Astrocyte (in vitro differentiated cells and primary cell): ENCODE measurements around the gene NEK6.

ENCODE experiments used
- EZH2 ChIP-seq: IDR thresholded peaks from 2 replicates; pipeline ENCODE4 v1.6.1; 2012; ENCODE audit warnings: mild to moderate bottlenecking, low read length, inconsistent platforms; ENCODE audit not compliant: insufficient read depth
- TF ChIP-seq, protein P1 (sequence below): IDR thresholded peaks from 2 replicates; pipeline ENCODE4 v1.5.1; 2011; ENCODE audit warnings: low read depth, mild to moderate bottlenecking, inconsistent platforms, low read length, moderate library complexity; ENCODE audit not compliant: insufficient read depth

DNA sequence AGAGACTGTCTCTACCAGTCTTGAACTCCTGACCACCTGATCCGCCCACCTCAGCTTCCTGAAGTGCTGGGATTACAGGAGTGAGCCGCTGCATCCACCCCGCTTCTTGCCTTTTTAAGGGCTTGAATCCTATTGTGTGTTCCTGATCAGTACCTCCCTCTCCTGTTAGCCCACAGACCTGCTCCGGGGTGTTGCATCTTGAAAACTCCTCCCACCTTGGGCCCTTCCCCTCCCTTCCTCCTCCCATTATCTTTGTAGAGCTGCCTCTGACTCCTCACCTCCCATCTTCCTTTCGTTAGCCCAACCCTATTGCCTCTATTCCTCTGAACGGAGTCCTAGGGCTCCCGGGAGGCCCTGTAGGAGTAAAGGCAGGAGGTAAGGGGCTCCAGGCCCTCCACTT is 48.5 kb upstream of the NEK6 start:
- TF ChIP-seq, protein P1, sequence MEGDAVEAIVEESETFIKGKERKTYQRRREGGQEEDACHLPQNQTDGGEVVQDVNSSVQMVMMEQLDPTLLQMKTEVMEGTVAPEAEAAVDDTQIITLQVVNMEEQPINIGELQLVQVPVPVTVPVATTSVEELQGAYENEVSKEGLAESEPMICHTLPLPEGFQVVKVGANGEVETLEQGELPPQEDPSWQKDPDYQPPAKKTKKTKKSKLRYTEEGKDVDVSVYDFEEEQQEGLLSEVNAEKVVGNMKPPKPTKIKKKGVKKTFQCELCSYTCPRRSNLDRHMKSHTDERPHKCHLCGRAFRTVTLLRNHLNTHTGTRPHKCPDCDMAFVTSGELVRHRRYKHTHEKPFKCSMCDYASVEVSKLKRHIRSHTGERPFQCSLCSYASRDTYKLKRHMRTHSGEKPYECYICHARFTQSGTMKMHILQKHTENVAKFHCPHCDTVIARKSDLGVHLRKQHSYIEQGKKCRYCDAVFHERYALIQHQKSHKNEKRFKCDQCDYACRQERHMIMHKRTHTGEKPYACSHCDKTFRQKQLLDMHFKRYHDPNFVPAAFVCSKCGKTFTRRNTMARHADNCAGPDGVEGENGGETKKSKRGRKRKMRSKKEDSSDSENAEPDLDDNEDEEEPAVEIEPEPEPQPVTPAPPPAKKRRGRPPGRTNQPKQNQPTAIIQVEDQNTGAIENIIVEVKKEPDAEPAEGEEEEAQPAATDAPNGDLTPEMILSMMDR = no peak
- TF ChIP-seq EZH2 = no peak
